Activated CD4-positive, alpha-beta T cell treated with anti-CD3 and anti-CD28 coated beads, Interleukin-2, amount 10 ng/mL, durations not matched to agents 7 days and 5 days (primary cell): ENCODE data around the gene METTL2A. TPM values are rescaled to one million over a fixed set of nuclear protein-coding genes. Genes with fewer than 3 reads are reported as not detected.
"Not testable (repeated sequence)": the region's sequence is repeated elsewhere in the genome, so short reads cannot be mapped to it uniquely, and the experiment has no call there.

Experiments used
- CTCF ChIA-PET: fragments of 350-600 bp; sonication (Branson Sonifier 250); formaldehyde crosslinking; loops from one replicate; lab custom pipeline; 2021; ENCODE audit warnings: antibody characterized with exemption; lab: Charles Lee
- POLR2A ChIA-PET: fragments of 350-600 bp; sonication (Branson Sonifier 250); formaldehyde crosslinking; loops from one replicate; lab custom pipeline; 2021; ENCODE audit warnings: antibody characterized with exemption; lab: Charles Lee
- DNase-seq: peaks from one replicate; pipeline ENCODE4 v3.0.0-alpha.2; 2020
- H3K27ac Mint-ChIP-seq: one replicate; pipeline ENCODE4 v1.8.0; 2021; ENCODE audit warnings: mild to moderate bottlenecking, moderate library complexity, mixed read lengths
- H3K27me3 Mint-ChIP-seq: one replicate; pipeline ENCODE4 v1.8.0; 2021; ENCODE audit warnings: mixed read lengths
- H3K36me3 Mint-ChIP-seq: one replicate; pipeline ENCODE4 v1.8.0; 2021; ENCODE audit warnings: low read depth, mixed read lengths
- H3K4me1 Mint-ChIP-seq: one replicate; pipeline ENCODE4 v1.8.0; 2021; ENCODE audit warnings: mixed read lengths
- H3K4me3 Mint-ChIP-seq: one replicate; pipeline ENCODE4 v1.8.0; 2021; ENCODE audit warnings: mild to moderate bottlenecking, moderate library complexity, mixed read lengths
- H3K9me3 Mint-ChIP-seq: one replicate; pipeline ENCODE4 v1.8.0; 2021; ENCODE audit warnings: mixed read lengths
- total RNA-seq, 2 experiments: library from RNA; stranded (reverse); gene quantifications; one replicate each; pipeline ENCODE4 v1.2.3, GENCODE V29; 2021

METTL2A gene
- total RNA-seq, result 10 to 100 TPM; 18.0 to 18.4 TPM

- peaks cover 11% of the 10 kb centered on the region for H3K36me3 Mint-ChIP-seq
- H3K9me3 Mint-ChIP-seq, H3K27me3 Mint-ChIP-seq: not testable (repeated sequence)
- peak; percentile 93 for DNase-seq
- CTCF ChIA-PET, result interaction anchor here (0.6 to 0.7 kb wide), 2 partner anchors 58 to 751 kb away, joined by 3 read pairs; no protein-coding TSS in a partner anchor
- POLR2A ChIA-PET, result interaction anchor here (0.6 to 0.7 kb wide), 2 partner anchors 94 to 202 kb away, joined by 3 to 4 read pairs; no protein-coding TSS in a partner anchor
- peak within 1 kb of the TSS; percentile 98 for H3K27ac Mint-ChIP-seq
- peaks cover 26% of the 10 kb centered on the region for H3K4me1 Mint-ChIP-seq
- peak within 1 kb of the TSS; percentile 100 for H3K4me3 Mint-ChIP-seq
These were observed at the start of gene METTL2A for GRCh38 chr17:62423647-62424461. TSS of gene METTL2A (plus strand) at chr17:62423897. CDS start at chr17:62423903, 6 bp downstream.

- no peak within 1 kb of the TSS for H3K4me3 Mint-ChIP-seq
- no peaks in the 10 kb centered on the region for H3K36me3 Mint-ChIP-seq
- POLR2A ChIA-PET, result no interaction called here
- CTCF ChIA-PET, result interaction anchor here (1.5 kb wide), 1 partner anchor 29 kb away, joined by 3 read pairs; no protein-coding TSS in a partner anchor
- H3K27ac Mint-ChIP-seq, result no peak within 1 kb of the TSS
- no peaks in the 10 kb centered on the region for H3K9me3 Mint-ChIP-seq
- no peak for DNase-seq
- H3K27me3 Mint-ChIP-seq, result peaks cover 35% of the 10 kb centered on the region
- H3K4me1 Mint-ChIP-seq, result no peaks in the 10 kb centered on the region
These were observed 43.4 kb upstream of the METTL2A start, which contains the start of gene EFCAB3 for GRCh38 chr17:62380253-62380652. TSS of gene EFCAB3 (plus strand) at chr17:62380553. CDS start at chr17:62382980, 2,427 bp downstream.

GRCh38 chr17:62381561-62381960 is 42.1 kb upstream of the METTL2A start:
- H3K27ac Mint-ChIP-seq, result no peak overlapping the region
- H3K27me3 Mint-ChIP-seq, result peaks cover 28% of the 10 kb centered on the region
- H3K36me3 Mint-ChIP-seq, result no peaks in the 10 kb centered on the region
- H3K4me3 Mint-ChIP-seq, result no peak overlapping the region
- no peaks in the 10 kb centered on the region for H3K4me1 Mint-ChIP-seq
- POLR2A ChIA-PET, result no interaction called here
- no peak for DNase-seq
- CTCF ChIA-PET, result no interaction called here
- H3K9me3 Mint-ChIP-seq, result no peaks in the 10 kb centered on the region

GRCh38 chr17:62388856-62389255 is 34.8 kb upstream of the METTL2A start:
- ChIA-PET POLR2A (no interaction called here), CTCF (no interaction called here)
- DNase-seq, result no peak
- no peak overlapping the region for H3K27ac Mint-ChIP-seq
- H3K36me3 Mint-ChIP-seq, result no peaks in the 10 kb centered on the region
- H3K9me3 Mint-ChIP-seq, result no peaks in the 10 kb centered on the region
- H3K4me3 Mint-ChIP-seq, result no peak overlapping the region
- peaks cover 23% of the 10 kb centered on the region for H3K27me3 Mint-ChIP-seq
- H3K4me1 Mint-ChIP-seq, result no peaks in the 10 kb centered on the region

- no peaks in the 10 kb centered on the region for H3K36me3 Mint-ChIP-seq
- ChIA-PET CTCF (interaction anchor here (0.6 kb wide), 1 partner anchor 19 kb away, joined by 3 read pairs; no protein-coding TSS in a partner anchor), POLR2A (no interaction called here)
- H3K9me3 Mint-ChIP-seq, result no peaks in the 10 kb centered on the region
- H3K27me3 Mint-ChIP-seq, result peaks cover 25% of the 10 kb centered on the region
- no peak overlapping the region for H3K27ac Mint-ChIP-seq
- H3K4me1 Mint-ChIP-seq, result no peaks in the 10 kb centered on the region
- no peak overlapping the region for H3K4me3 Mint-ChIP-seq
- no peak for DNase-seq
These were observed 30.8 kb upstream of the METTL2A start for GRCh38 chr17:62392908-62393307.

GRCh38 chr17:62398891-62399290 is 24.8 kb upstream of the METTL2A start:
- POLR2A ChIA-PET, result no interaction called here
- H3K4me1 Mint-ChIP-seq, result no peaks in the 10 kb centered on the region
- no peak overlapping the region for H3K4me3 Mint-ChIP-seq
- no peak overlapping the region for H3K27ac Mint-ChIP-seq
- DNase-seq, result no peak
- H3K36me3 Mint-ChIP-seq, result no peaks in the 10 kb centered on the region
- H3K27me3 Mint-ChIP-seq, result peaks cover 26% of the 10 kb centered on the region
- H3K9me3 Mint-ChIP-seq, result peaks cover 2% of the 10 kb centered on the region
- CTCF ChIA-PET, result interaction anchor here (0.5 to 0.7 kb wide), 3 partner anchors 16 to 652 kb away, joined by 3 to 8 read pairs (median 3); no protein-coding TSS in a partner anchor

- no peak overlapping the region for H3K27ac Mint-ChIP-seq
- CTCF ChIA-PET, result interaction anchor here (0.6 kb wide), 1 partner anchor 40 kb away, joined by 3 read pairs; no protein-coding TSS in a partner anchor
- peaks cover 23% of the 10 kb centered on the region for H3K27me3 Mint-ChIP-seq
- no peaks in the 10 kb centered on the region for H3K4me1 Mint-ChIP-seq
- POLR2A ChIA-PET, result no interaction called here
- H3K4me3 Mint-ChIP-seq, result no peak overlapping the region
- no peak for DNase-seq
- H3K9me3 Mint-ChIP-seq, result peaks cover 2% of the 10 kb centered on the region
- H3K36me3 Mint-ChIP-seq, result no peaks in the 10 kb centered on the region
These were observed 18.2 kb upstream of the METTL2A start for GRCh38 chr17:62405451-62405850.

- H3K4me1 Mint-ChIP-seq, H3K9me3 Mint-ChIP-seq, DNase-seq, POLR2A ChIA-PET, H3K4me3 Mint-ChIP-seq, H3K36me3 Mint-ChIP-seq, H3K27ac Mint-ChIP-seq: not testable (repeated sequence)
- peaks cover 22% of the 10 kb centered on the region for H3K27me3 Mint-ChIP-seq
- CTCF ChIA-PET, result interaction anchor here (0.7 kb wide), 1 partner anchor 269 kb away, joined by 5 read pairs; no protein-coding TSS in a partner anchor
These were observed 10.6 kb upstream of the METTL2A start for GRCh38 chr17:62413090-62413489.

- Mint-ChIP-seq H3K4me1 (peaks cover 26% of the 10 kb centered on the region), H3K36me3 (peaks cover 13% of the 10 kb centered on the region)
- H3K27ac Mint-ChIP-seq, H3K9me3 Mint-ChIP-seq, H3K4me3 Mint-ChIP-seq, H3K27me3 Mint-ChIP-seq, POLR2A ChIA-PET, DNase-seq, CTCF ChIA-PET: not testable (repeated sequence)
These were observed 2.5 kb downstream of the METTL2A start for GRCh38 chr17:62426214-62426613.

- H3K4me1 Mint-ChIP-seq, DNase-seq, POLR2A ChIA-PET, H3K27ac Mint-ChIP-seq, H3K27me3 Mint-ChIP-seq, H3K4me3 Mint-ChIP-seq, CTCF ChIA-PET, H3K9me3 Mint-ChIP-seq: not testable (repeated sequence)
- peaks cover 18% of the 10 kb centered on the region for H3K36me3 Mint-ChIP-seq
These were observed 11.6 kb downstream of the METTL2A start for GRCh38 chr17:62435251-62435650.

GRCh38 chr17:62441181-62441580 is 17.5 kb downstream of the METTL2A start:
- DNase-seq, H3K4me1 Mint-ChIP-seq, CTCF ChIA-PET, H3K9me3 Mint-ChIP-seq, H3K27ac Mint-ChIP-seq, H3K27me3 Mint-ChIP-seq, POLR2A ChIA-PET, H3K4me3 Mint-ChIP-seq: not testable (repeated sequence)
- peaks cover 27% of the 10 kb centered on the region for H3K36me3 Mint-ChIP-seq

- Mint-ChIP-seq H3K27ac (no peak overlapping the region), H3K27me3 (no peaks in the 10 kb centered on the region), H3K36me3 (peaks cover 29% of the 10 kb centered on the region), H3K4me3 (no peak overlapping the region), H3K9me3 (no peaks in the 10 kb centered on the region), H3K4me1 (no peaks in the 10 kb centered on the region)
- ChIA-PET CTCF (no interaction called here), POLR2A (no interaction called here)
- DNase-seq, result no peak
These were observed 20.4 kb downstream of the METTL2A start for GRCh38 chr17:62444063-62444462.

GRCh38 chr17:62445791-62446190 is 22.1 kb downstream of the METTL2A start:
- H3K4me3 Mint-ChIP-seq, DNase-seq, POLR2A ChIA-PET, H3K4me1 Mint-ChIP-seq, H3K27ac Mint-ChIP-seq, H3K9me3 Mint-ChIP-seq, H3K27me3 Mint-ChIP-seq: not testable (repeated sequence)
- CTCF ChIA-PET, result interaction anchor here (0.7 kb wide), 1 partner anchor 880 kb away, joined by 7 read pairs; no protein-coding TSS in a partner anchor
- H3K36me3 Mint-ChIP-seq, result peaks cover 26% of the 10 kb centered on the region
